ENCODE measurements around the gene AGMO. TPM values are rescaled to one million over a fixed set of nuclear protein-coding genes. Genes with fewer than 3 reads are reported as not detected.

Gene AGMO
- total RNA-seq, 2 donors from 2014 or later, result not detected

DNA sequence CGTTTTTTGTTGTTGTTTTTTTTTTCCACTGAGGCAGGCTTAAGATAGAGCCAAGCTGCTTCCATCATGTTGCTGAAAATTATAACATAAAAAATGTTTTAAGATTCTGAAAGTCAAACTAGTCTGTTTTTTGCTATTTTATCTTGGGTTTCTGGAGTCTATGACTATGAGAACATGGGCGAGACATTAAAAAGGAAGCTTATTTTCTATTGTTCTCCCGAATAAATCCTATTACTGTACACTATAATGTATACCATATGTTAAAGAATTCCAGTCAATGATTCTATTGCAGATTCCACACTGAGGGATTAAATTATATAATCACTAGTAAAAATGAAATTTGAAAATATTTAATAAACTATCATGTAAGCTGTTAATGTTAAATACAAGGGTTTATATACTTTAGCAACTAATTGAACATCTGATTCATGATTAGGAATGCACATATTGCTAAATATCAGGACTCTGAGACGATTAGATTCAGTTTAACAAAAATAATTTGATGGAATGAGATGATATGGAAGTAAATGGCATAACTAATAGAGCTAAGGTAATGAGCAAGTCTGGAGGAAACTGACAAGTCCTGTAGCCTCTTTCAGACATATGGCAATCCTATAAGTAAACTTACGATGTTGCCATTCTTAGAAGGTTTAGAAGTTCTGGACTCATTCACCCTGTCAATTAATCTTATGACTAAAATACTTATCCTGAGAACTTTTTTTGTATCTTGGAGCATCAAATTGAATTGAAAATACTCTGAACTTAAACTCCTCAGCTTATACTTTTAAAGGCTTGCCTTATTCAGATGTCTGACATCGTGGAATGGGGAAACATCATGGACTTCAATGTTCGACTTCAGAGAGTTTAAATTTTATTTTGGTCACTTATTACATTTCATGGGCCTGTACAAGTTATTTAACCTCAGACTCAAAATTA lies 364.5 kb downstream of the AGMO start:
- Mint-ChIP-seq H3K9me3 (peaks cover 11% of the 10 kb centered on the region), H3K27me3 (no peaks in the 10 kb centered on the region), H3K4me3 (no peak overlapping the region), H3K36me3 (no peaks in the 10 kb centered on the region), H3K4me1 (ENCODE audit: low read depth in 2 of 2) (no peaks in the 10 kb centered on the region), H3K27ac (no peak overlapping the region)
- ATAC-seq, result no peak
- no peak for DNase-seq (ENCODE audit: low spot score)

DNA sequence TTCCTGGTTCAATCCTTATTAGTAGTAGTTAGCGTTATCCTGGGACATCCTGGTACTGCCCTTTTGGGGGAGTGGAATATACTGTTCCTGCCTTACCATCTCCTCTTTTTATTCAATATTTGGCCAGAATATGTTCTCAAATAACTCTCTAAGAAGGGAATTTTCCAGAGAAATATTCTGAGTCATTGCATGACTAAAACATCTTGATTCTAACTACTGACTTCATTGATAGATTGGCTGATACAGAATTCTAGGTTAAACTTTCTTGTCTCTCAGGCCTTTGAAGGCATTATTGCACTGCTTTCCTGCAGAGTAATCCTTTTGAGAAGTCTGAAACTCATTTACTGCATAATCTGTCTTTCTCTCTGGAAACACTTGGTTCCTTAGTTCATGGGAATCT lies 383.8 kb downstream of the AGMO start:
- H3K27me3 Mint-ChIP-seq, result no peaks in the 10 kb centered on the region
- H3K4me1 Mint-ChIP-seq (ENCODE audit: low read depth in 2 of 2), result no peaks in the 10 kb centered on the region

DNA sequence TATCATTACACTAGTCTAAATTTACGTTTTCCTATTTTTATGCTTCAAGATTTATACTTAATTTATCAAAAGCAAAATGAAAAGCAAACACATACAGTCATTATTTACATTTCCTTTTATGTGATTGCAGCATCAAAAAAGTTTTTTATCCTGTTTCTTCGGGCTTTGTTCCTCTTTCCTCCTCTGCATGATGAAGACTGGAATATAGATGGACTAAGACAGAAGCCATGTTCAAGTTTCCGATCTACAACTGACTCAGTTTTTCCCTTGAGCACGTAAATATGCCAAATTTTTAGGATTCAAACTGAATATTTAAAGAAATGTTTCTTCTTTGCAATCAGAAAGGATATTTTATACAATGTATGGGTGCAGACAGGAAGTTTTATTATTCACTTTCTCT lies 385.7 kb downstream of the AGMO start:
- peaks cover 9% of the 10 kb centered on the region for H3K9me3 Mint-ChIP-seq
- no peaks in the 10 kb centered on the region for H3K4me1 Mint-ChIP-seq (ENCODE audit: low read depth in 2 of 2)
- DNase-seq (ENCODE audit: low spot score), result no peak
- H3K36me3 Mint-ChIP-seq, result no peaks in the 10 kb centered on the region
- no peak overlapping the region for H3K27ac Mint-ChIP-seq
- H3K4me3 Mint-ChIP-seq, result no peak overlapping the region
- no peak for ATAC-seq
- H3K27me3 Mint-ChIP-seq, result no peaks in the 10 kb centered on the region

More for the DNA sequence above, 383.8 kb downstream of the AGMO start:
- Mint-ChIP-seq H3K4me3 (no peak overlapping the region), H3K36me3 (no peaks in the 10 kb centered on the region), H3K9me3 (peaks cover 16% of the 10 kb centered on the region), H3K27ac (no peak overlapping the region)
- ATAC-seq (no peak), DNase-seq (ENCODE audit: low spot score) (no peak)

GRCh38 chr7:15175152-15175551 lies 386.7 kb downstream of the AGMO start:
- H3K9me3 Mint-ChIP-seq, result peaks cover 5% of the 10 kb centered on the region
- DNase-seq (ENCODE audit: low spot score) (no peak), ATAC-seq (no peak)
- no peak overlapping the region for H3K27ac Mint-ChIP-seq
- no peak overlapping the region for H3K4me3 Mint-ChIP-seq
- H3K36me3 Mint-ChIP-seq, result no peaks in the 10 kb centered on the region
- no peaks in the 10 kb centered on the region for H3K27me3 Mint-ChIP-seq
- no peaks in the 10 kb centered on the region for H3K4me1 Mint-ChIP-seq (ENCODE audit: low read depth in 2 of 2)

DNA sequence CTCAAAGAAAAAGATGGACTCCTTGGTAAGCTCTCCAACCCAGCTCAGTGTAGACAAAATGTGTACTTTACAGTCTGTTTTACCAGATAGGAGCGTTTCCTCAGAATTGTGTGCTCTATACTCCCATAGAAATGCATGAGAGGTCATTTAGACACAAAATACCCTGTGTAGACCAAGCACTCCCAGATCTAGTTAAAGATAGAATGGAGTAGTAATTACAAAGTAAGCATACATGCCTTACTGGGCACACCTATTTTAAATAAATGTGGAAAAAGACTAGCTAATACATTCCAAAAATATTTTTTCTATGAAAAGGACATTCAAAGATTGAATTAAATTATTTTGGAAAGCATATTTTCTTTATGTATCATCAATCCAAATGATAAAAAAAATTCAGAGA lies 387.3 kb downstream of the AGMO start:
- Mint-ChIP-seq H3K4me1 (ENCODE audit: low read depth in 2 of 2) (no peaks in the 10 kb centered on the region), H3K36me3 (no peaks in the 10 kb centered on the region), H3K27ac (no peak overlapping the region), H3K27me3 (no peaks in the 10 kb centered on the region), H3K9me3 (peaks cover 5% of the 10 kb centered on the region), H3K4me3 (no peak overlapping the region)
- no peak for ATAC-seq
- no peak for DNase-seq (ENCODE audit: low spot score)

DNA sequence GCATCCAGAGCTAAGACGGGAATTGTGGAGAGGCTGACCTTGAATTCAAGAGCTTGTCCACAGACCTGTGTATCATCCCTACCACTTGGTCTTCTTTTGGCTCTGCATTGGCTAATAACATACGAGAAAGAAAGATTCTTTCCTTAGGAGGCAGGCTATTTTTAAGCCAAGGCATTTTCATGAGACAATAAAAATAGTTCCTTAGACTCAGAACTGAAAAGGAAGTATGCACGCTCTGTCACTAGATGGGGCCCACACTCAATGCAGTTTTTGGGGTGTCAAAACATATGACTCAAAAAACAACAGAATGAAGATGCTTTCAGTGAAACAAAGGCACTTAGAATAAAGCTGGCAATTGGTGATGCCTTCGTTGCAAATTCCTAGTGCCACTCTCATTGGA lies 393.3 kb downstream of the AGMO start:
- H3K27ac Mint-ChIP-seq, result no peak overlapping the region
- H3K36me3 Mint-ChIP-seq, result no peaks in the 10 kb centered on the region
- H3K9me3 Mint-ChIP-seq, result peaks cover 16% of the 10 kb centered on the region
- DNase-seq (ENCODE audit: low spot score), result no peak
- no peaks in the 10 kb centered on the region for H3K27me3 Mint-ChIP-seq
- no peak for ATAC-seq
- H3K4me1 Mint-ChIP-seq (ENCODE audit: low read depth in 2 of 2), result no peaks in the 10 kb centered on the region
- H3K4me3 Mint-ChIP-seq, result no peak overlapping the region

DNA sequence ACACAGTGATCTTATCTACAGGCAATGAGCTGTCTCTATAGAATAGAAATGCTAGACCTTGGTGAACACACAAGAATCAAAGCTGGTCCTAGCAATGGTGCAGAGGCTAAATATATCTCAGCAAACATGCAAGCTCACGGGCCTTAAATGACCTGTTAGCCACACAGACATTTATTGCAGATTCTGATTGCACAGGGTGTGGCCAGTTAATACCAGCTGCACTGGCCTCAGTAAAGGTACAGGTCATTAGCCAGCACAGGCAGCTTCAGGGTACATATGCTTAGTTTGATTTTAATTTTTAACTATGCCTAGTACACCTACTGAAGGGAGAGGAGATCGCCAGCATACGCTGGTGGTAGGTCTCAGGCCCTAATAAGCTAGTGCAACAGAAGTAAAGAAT lies 393.9 kb downstream of the AGMO start:
- H3K27me3 Mint-ChIP-seq, result no peaks in the 10 kb centered on the region
- H3K36me3 Mint-ChIP-seq, result no peaks in the 10 kb centered on the region
- ATAC-seq (peak in 1 of 2 donors; percentile 24), DNase-seq (ENCODE audit: low spot score) (no peak)
- no peak overlapping the region for H3K27ac Mint-ChIP-seq
- no peaks in the 10 kb centered on the region for H3K4me1 Mint-ChIP-seq (ENCODE audit: low read depth in 2 of 2)
- H3K4me3 Mint-ChIP-seq, result no peak overlapping the region
- peaks cover 16% of the 10 kb centered on the region for H3K9me3 Mint-ChIP-seq

- Mint-ChIP-seq H3K27me3 (no peaks in the 10 kb centered on the region), H3K4me1 (ENCODE audit: low read depth in 2 of 2) (no peaks in the 10 kb centered on the region), H3K36me3 (no peaks in the 10 kb centered on the region), H3K27ac (no peak overlapping the region), H3K9me3 (peaks cover 17% of the 10 kb centered on the region), H3K4me3 (no peak overlapping the region)
- ATAC-seq, result no peak
- DNase-seq (ENCODE audit: low spot score), result no peak
These were observed 395.2 kb downstream of the AGMO start for GRCh38 chr7:15166620-15167019.

DNA sequence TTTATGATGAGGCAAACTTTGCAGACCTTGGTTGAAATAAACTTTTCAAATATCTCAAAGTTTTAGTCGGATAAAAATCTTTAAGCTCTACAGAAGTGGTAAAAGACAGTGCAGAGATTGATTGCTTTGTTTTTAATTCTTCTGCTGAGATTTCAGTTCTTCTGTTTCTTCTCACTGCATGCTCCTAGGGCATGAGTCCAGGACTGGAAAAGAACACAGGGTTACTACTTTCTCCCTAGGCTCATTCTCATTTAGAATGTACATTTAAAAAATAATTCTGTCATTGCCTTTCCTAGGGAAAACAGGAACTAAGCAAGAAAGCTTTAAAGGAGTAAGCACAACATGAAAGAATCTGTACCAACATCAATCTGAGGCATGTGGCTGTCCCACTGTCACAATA lies 402.6 kb downstream of the AGMO start:
- H3K4me3 Mint-ChIP-seq, result no peak overlapping the region
- H3K36me3 Mint-ChIP-seq, result no peaks in the 10 kb centered on the region
- H3K27me3 Mint-ChIP-seq, result no peaks in the 10 kb centered on the region
- peaks cover 6% of the 10 kb centered on the region for H3K9me3 Mint-ChIP-seq
- H3K4me1 Mint-ChIP-seq (ENCODE audit: low read depth in 2 of 2), result no peaks in the 10 kb centered on the region
- ATAC-seq, result no peak
- DNase-seq (ENCODE audit: low spot score), result no peak
- H3K27ac Mint-ChIP-seq, result no peak overlapping the region

DNA sequence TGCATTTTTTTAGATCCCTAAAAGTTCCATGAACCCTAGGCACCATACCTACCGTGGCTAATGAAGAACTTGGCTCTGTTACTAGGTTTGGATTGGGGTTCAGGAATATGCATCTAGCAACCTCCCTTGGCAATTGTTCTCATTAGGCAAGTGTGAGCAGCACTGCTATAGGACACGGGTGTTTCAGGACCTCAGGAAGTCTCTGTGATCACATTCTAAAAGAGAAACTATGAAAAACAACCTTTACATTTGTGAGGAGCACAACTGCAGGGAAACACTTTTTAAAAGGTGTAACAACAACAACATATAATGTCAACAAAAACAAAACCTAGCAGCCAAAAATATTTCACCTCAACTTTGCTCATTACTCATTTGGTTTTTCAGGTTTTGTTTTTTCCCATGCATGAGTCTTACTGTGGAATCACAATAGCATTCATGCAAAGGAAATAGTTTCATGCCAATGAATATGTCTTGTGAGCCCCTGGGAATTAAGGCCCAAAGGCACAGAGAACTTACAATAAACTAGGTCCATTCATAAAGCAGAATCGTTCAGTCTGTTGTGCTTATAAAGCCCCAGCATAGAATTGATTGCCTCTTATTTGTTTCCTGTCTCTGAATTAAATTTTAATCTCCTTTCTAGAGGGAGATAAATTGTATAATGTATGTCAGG lies 403.5 kb downstream of the AGMO start:
- Mint-ChIP-seq H3K27me3 (no peaks in the 10 kb centered on the region), H3K4me1 (ENCODE audit: low read depth in 2 of 2) (no peaks in the 10 kb centered on the region), H3K9me3 (peaks cover 10% of the 10 kb centered on the region), H3K36me3 (peaks cover 6% of the 10 kb centered on the region), H3K4me3 (no peak overlapping the region), H3K27ac (no peak overlapping the region)
- DNase-seq (ENCODE audit: low spot score) (no peak), ATAC-seq (no peak)

Other genes with a start within 250 kb of the AGMO start
- gene MEOX2, start 124.7 kb upstream of the AGMO start, total RNA-seq, result not detected